Brain microvascular endothelial cell (primary cell): ENCODE data around the gene RBBP8.

Experiments
- DNase-seq: peaks from one replicate; pipeline ENCODE4 v3.0.0-alpha.2; 2020
- H3K27ac ChIP-seq: fragments of 250-450 bp; sonication (Bioruptor Pico); 2 replicates; pipeline ENCODE4 v1.5.1; 2020; ENCODE audit warnings: mild to moderate bottlenecking, moderate library complexity
- H3K27me3 ChIP-seq: fragments of 250-450 bp; sonication (Bioruptor Pico); replicated peaks from 2 replicates; pipeline ENCODE4 v1.5.1; 2020; ENCODE audit warnings: mild to moderate bottlenecking
- H3K36me3 ChIP-seq: fragments of 250-450 bp; sonication (Bioruptor Pico); replicated peaks from 2 replicates; pipeline ENCODE4 v1.5.1; 2020; ENCODE audit warnings: mild to moderate bottlenecking
- H3K4me3 ChIP-seq: 2 replicates; pipeline ENCODE4 v1.5.1; 2011; ENCODE audit warnings: low read depth, mild to moderate bottlenecking, control low read depth, low read length, moderate library complexity
- in situ Hi-C: cut with HindIII; loops from 2 replicates; pipeline ENCODE4 v1.10.0; 2017; ENCODE audit warnings: low sequenced_read_pairs, low pct_ligation_motif_present
- TF ChIP-seq, protein P1 (sequence below): IDR thresholded peaks from 2 replicates; pipeline ENCODE4 v1.5.1; 2011; ENCODE audit warnings: low read depth, mild to moderate bottlenecking, moderate library complexity, low read length, control low read depth, inconsistent platforms; ENCODE audit errors: missing control alignments

Gene RBBP8

DNA sequence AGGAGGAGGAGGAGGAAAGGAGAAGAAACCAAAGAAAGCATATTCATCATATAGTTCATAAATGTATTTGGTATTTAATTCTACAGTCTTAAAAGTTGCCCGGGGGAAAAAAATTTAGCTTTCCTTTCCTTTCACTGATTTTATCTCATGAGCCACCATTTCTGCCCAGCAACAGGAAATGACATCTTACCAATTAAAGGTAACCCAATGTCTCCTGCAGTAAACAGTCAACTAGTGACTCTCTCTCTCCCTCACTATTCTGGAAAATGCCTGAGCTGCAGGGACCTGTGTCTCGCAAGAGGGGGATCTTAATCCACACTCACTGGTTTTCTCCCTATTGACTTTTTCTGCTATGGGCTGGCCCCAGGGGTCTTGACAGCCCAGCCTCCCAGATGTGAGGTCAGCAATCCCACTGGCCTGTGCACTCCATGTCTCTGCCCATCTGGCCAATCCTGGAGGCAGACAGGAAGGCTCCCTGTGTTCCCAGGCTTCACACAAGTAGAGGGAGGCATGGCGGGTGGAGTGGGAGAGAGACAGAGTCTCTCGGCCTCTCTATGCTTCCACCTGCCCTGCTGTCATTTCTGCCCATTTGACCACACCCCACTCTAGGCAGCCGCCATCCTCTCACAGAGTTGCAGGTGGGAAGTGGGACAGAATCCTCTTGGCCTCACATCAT, 116.7 kb downstream of the RBBP8 start:
- TF ChIP-seq, protein P1, sequence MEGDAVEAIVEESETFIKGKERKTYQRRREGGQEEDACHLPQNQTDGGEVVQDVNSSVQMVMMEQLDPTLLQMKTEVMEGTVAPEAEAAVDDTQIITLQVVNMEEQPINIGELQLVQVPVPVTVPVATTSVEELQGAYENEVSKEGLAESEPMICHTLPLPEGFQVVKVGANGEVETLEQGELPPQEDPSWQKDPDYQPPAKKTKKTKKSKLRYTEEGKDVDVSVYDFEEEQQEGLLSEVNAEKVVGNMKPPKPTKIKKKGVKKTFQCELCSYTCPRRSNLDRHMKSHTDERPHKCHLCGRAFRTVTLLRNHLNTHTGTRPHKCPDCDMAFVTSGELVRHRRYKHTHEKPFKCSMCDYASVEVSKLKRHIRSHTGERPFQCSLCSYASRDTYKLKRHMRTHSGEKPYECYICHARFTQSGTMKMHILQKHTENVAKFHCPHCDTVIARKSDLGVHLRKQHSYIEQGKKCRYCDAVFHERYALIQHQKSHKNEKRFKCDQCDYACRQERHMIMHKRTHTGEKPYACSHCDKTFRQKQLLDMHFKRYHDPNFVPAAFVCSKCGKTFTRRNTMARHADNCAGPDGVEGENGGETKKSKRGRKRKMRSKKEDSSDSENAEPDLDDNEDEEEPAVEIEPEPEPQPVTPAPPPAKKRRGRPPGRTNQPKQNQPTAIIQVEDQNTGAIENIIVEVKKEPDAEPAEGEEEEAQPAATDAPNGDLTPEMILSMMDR = no peak
- H3K4me3 ChIP-seq = no peak overlapping the region
- no peak for DNase-seq
- H3K27me3 ChIP-seq = no peaks in the 10 kb centered on the region
- H3K27ac ChIP-seq = no peak overlapping the region
- in situ Hi-C loops = no loop called here
- H3K36me3 ChIP-seq = no peaks in the 10 kb centered on the region

DNA sequence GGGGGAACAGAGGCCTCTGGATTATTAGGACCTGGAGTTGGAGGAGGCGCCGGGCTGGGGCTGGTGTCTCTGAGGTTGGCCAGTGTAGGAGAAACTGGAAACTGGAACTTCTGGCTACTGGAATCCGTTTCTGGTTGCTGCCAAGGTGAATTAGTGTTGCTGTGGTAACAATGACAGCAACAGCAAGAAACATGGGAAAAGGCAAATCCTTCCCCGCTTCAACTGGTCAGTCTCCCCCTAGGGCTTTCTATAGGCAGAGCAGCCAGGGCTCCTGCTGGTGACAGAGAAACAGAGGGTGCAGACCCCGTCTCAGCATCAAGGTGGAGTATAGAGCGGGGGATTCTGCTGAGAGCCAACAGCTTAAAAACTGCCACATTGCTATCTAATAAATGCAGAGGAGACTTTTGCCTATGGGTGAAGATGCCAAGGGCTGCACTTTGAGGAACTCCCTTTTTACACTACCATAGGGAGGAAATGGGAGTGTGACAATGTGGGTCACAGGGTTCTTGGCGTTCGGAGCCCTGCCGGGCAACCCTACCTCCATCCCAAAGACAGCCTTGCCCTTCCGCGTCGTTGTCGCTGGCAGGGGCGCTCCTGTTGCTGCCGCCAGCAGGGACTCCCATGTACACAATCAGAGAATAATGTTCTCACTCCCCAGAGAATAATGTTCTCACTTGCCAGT, 120.8 kb downstream of the RBBP8 start:
- in situ Hi-C loops = no loop called here
- Histone ChIP-seq H3K27ac (no peak overlapping the region), H3K36me3 (no peaks in the 10 kb centered on the region), H3K27me3 (no peaks in the 10 kb centered on the region), H3K4me3 (no peak overlapping the region)
- TF ChIP-seq, protein P1 = peak; percentile 70
- DNase-seq = peak; percentile 47

DNA sequence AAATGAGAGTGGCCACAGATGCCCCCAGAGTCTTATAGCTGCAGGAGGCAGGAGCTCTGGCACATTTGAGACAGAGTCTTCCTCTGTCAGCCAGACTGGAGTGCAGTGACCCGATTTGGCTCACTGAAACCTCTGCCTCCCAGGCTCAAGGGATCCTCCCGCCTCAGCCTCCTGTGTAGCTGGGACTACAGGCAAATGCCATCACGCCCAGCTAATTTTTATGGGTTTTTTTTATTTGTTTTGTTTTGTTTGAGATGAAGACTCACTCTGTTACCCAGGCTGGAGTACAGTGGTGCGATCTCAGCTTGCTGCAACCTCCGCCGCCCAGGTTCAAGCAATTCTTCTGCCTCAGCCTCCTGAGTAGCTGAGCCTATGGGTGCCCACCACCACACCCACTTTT, 121.4 kb downstream of the RBBP8 start:
- TF ChIP-seq, protein P1 = no peak

DNA sequence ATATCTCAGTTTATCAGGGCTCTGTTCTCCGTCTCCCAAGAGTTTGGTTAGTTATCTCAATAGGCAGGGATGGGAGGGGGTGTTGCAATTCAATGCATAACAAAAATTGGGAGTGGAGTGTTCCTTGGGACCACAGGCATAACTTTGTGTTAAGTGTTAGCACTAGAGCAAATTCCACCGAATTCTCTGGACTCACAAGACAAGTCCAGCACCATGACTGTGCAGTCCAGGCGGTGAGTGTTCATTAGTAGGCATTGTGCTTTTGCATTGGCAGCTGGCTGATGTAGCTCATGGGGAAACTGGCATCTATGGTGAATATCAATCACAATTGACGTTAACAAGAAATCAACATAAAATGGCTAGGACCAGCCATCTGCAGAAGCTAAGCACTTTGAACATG, 123.2 kb downstream of the RBBP8 start:
- no peak overlapping the region for H3K4me3 ChIP-seq

More for the DNA sequence above, 121.4 kb downstream of the RBBP8 start:
- in situ Hi-C loops = no loop called here
- Histone ChIP-seq H3K4me3 (no peak overlapping the region), H3K36me3 (no peaks in the 10 kb centered on the region), H3K27me3 (no peaks in the 10 kb centered on the region), H3K27ac (no peak overlapping the region)
- no peak for DNase-seq

GRCh38 chr18:23057096-23057495, 124.0 kb downstream of the RBBP8 start:
- no peak overlapping the region for H3K4me3 ChIP-seq
- no peak overlapping the region for H3K27ac ChIP-seq
- TF ChIP-seq, protein P1 = no peak
- no peaks in the 10 kb centered on the region for H3K27me3 ChIP-seq
- in situ Hi-C loops = no loop called here
- no peak for DNase-seq
- no peaks in the 10 kb centered on the region for H3K36me3 ChIP-seq

More for the DNA sequence above, 123.2 kb downstream of the RBBP8 start:
- Histone ChIP-seq H3K36me3 (no peaks in the 10 kb centered on the region), H3K27me3 (no peaks in the 10 kb centered on the region), H3K27ac (no peak overlapping the region)
- DNase-seq = no peak
- in situ Hi-C loops = no loop called here
- TF ChIP-seq, protein P1 = no peak
